ENCODE data around the gene CFAP97.
A peak's percentile ranks its signal among the peaks of the same experiment; 100 is the strongest.

CFAP97 gene

GRCh38 chr4:185212581-185212980 lies 8.8 kb upstream of the CFAP97 start:
- no peak for TF ChIP-seq CTCF (conservative IDR thresholded peaks at IDR 0.05)
- H3K27ac ChIP-seq = no peak overlapping the region

- H3K27ac ChIP-seq = peak overlapping the region; percentile 85
- no peak for TF ChIP-seq CTCF (conservative IDR thresholded peaks at IDR 0.05)
Measured at GRCh38 chr4:185211641-185212040, 7.8 kb upstream of the CFAP97 start.

GRCh38 chr4:185211035-185211434 lies 7.2 kb upstream of the CFAP97 start:
- peak overlapping the region; percentile 85 for H3K27ac ChIP-seq
- no peak for TF ChIP-seq CTCF (conservative IDR thresholded peaks at IDR 0.05)

GRCh38 chr4:185210102-185210981 lies 6.5 kb upstream of the CFAP97 start:
- TF ChIP-seq CTCF (conservative IDR thresholded peaks at IDR 0.05) = no peak

GRCh38 chr4:185209852-185210101 lies 6.0 kb upstream of the CFAP97 start:
- peak overlapping the region; percentile 85 for H3K27ac ChIP-seq

More at GRCh38 chr4:185210102-185210981, 6.5 kb upstream of the CFAP97 start:
- peak overlapping the region; percentile 85 for H3K27ac ChIP-seq

- H3K27ac ChIP-seq = peak within 1 kb of the TSS; percentile 85
- TF ChIP-seq CTCF (conservative IDR thresholded peaks at IDR 0.05) = peak; percentile 44
Measured at GRCh38 chr4:185209031-185209851, 5.4 kb upstream of the CFAP97 start, which contains the start of gene SNX25. TSS of gene SNX25 (plus strand) at chr4:185209598. CDS start at chr4:185209827, 229 bp downstream.

GRCh38 chr4:185207466-185207865 lies 3.7 kb upstream of the CFAP97 start:
- no peak for TF ChIP-seq CTCF (conservative IDR thresholded peaks at IDR 0.05)
- H3K27ac ChIP-seq = no peak overlapping the region
